ENCODE results near the gene KRT20. TPM values are rescaled to one million over a fixed set of nuclear protein-coding genes. Genes with fewer than 3 reads are reported as not detected.

The KRT20 gene
- total and polyA plus RNA-seq, 2 of the 13 experiments (the other 11 are each of a cell fraction or from before 2014, with no cell fraction given) = 0.13 to 0.20 TPM

- Histone ChIP-seq H3K4me2 (ENCODE audit: low read depth, low read length) (no peak overlapping the region), H3K9ac (ENCODE audit: insufficient read depth, low read depth, low read length) (no peak overlapping the region)
- no TSS peak for BruUV-seq (replicated peaks)
Measured at GRCh38 chr17:40916366-40916765, 31.3 kb upstream of the KRT20 start.

DNA sequence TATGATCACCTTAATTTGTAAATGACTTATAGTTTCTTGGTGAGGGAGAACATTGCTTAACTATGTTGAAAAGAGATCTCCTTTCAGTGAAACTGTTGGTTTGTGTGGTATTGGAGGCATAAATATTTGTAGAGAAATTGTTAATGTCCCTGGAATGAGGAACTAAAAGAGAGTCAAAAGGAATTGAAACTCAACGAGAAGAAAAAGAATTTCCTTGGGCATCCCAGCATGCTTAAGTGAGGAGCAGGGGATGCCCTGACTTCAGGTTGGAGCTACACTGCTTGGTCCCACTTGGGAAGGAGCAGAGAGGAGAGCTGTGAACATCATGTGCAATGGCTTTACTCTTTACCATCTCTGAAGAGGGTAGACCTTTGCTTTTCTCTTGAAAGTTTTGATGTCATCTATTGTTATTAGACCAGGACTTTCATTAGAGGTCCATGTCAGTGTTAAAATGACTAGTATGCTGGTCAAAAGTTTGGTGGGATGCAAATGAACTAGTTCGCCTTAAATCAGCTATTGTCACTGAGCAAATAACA is 30.7 kb upstream of the KRT20 start:
- Histone ChIP-seq H3K4me2 (ENCODE audit: low read depth, low read length) (no peak overlapping the region; the same call in 1 of the 2 replicates), H3K9me3 (ENCODE audit: low read length) (no peaks in the 10 kb centered on the region), H3K27me3 (ENCODE audit: control insufficient read depth in 1 of 2, insufficient read depth in 2 of 2, low read length in 2 of 2) (no peaks in the 10 kb centered on the region), H3K4me1 (ENCODE audit: insufficient read depth, low read length) (peaks cover 22% of the 10 kb centered on the region), H3K36me3 (replicated peaks in 1 of 2; ENCODE audit: control insufficient read depth in 1 of 2, insufficient read depth in 2 of 2, low read length in 2 of 2) (no peaks in the 10 kb centered on the region), H4K20me1 (ENCODE audit: insufficient read depth, low read length) (no peaks in the 10 kb centered on the region), H3K4me3 (replicated peaks in 1 of 3; ENCODE audit: insufficient read depth in 1 of 3, low read depth in 2 of 3, low read length in 3 of 3) (no peak overlapping the region), H2AFZ (ENCODE audit: low read length) (no peak overlapping the region), H3K27ac (ENCODE audit: extremely low read length, insufficient read depth, low read length) (peak overlapping the region; percentile 56), H3K79me2 (ENCODE audit: insufficient read depth, low read length) (no peaks in the 10 kb centered on the region), H3K9ac (ENCODE audit: insufficient read depth, low read depth, low read length) (no peak overlapping the region; the same call in 1 of the 2 replicates)
- in situ Hi-C loops (cut with HindIII; ENCODE audit: extremely low pct_ligation_motif_present, low pct_unique_long_range_greater_than_20kb) = no loop called here
- intact Hi-C loops (cut with micrococcal nuclease; ENCODE audit: unreplicated experiment) = loop anchor here (1.0 kb wide), 1 partner anchor 41 kb away; no protein-coding TSS in a partner anchor
- POLR2A ChIA-PET = interaction anchor here (0.6 to 2.5 kb wide), 6 partner anchors 14 to 143 kb away, joined by 3 to 18 read pairs (median 5); no protein-coding TSS in a partner anchor
- DNase-seq (ENCODE audit: low spot score) (no peak), FAIRE-seq (no peak), ATAC-seq (no peak; the same call in 2 of the 3 replicates)
- 77% methylated on average over 2 of the region's 2 CpGs for WGBS (ENCODE audit: low lambda C conversion rate)
- CTCF ChIA-PET (ENCODE audit: low intra/inter-chr PET ratio, low total read pairs) = no interaction called here
- no TSS peak for BruUV-seq (replicated peaks)
- TF ChIP-seq TEAD3 (CRISPR knock-in tag; optimal IDR thresholded peaks at IDR 0.05; ENCODE audit: borderline replicate concordance) (peak; percentile 37), CHD4 (IDR thresholded peaks at IDR 0.05; ENCODE audit: borderline replicate concordance, low read length) (no peak)

More at GRCh38 chr17:40916366-40916765, 31.3 kb upstream of the KRT20 start:
- H3K4me3 ChIP-seq (replicated peaks in 1 of 3; ENCODE audit: insufficient read depth in 1 of 3, low read depth in 2 of 3, low read length in 3 of 3) = no peak overlapping the region
- H3K79me2 ChIP-seq (ENCODE audit: insufficient read depth, low read length) = no peaks in the 10 kb centered on the region
- no peaks in the 10 kb centered on the region for H3K36me3 ChIP-seq (replicated peaks in 1 of 2; ENCODE audit: control insufficient read depth in 1 of 2, insufficient read depth in 2 of 2, low read length in 2 of 2)
- WGBS (ENCODE audit: low lambda C conversion rate) = 96% methylated on average over 1 of the region's 1 CpG
- TF ChIP-seq TSC22D2 (CRISPR knock-in tag; IDR thresholded peaks at IDR 0.05; ENCODE audit: borderline replicate concordance) (no peak), POLR2AphosphoS2 (IDR thresholded peaks at IDR 0.05; ENCODE audit: low read depth, low read length) (no peak), NRL (CRISPR knock-in tag; IDR thresholded peaks at IDR 0.05; ENCODE audit: borderline replicate concordance) (no peak), HOXA9 (CRISPR knock-in tag; IDR thresholded peaks at IDR 0.05; ENCODE audit: borderline replicate concordance) (no peak), PCBP1 (IDR thresholded peaks at IDR 0.05; ENCODE audit: borderline replicate concordance, low read depth, low read length) (no peak)
- H3K27me3 ChIP-seq (ENCODE audit: control insufficient read depth in 1 of 2, insufficient read depth in 2 of 2, low read length in 2 of 2) = no peaks in the 10 kb centered on the region
- FAIRE-seq (no peak), DNase-seq (ENCODE audit: low spot score) (no peak), ATAC-seq (no peak)
- H3K9me3 ChIP-seq (ENCODE audit: low read length) = no peaks in the 10 kb centered on the region
- in situ Hi-C loops (cut with HindIII; ENCODE audit: extremely low pct_ligation_motif_present, low pct_unique_long_range_greater_than_20kb) = no loop called here
- no peaks in the 10 kb centered on the region for H4K20me1 ChIP-seq (ENCODE audit: insufficient read depth, low read length)
- intact Hi-C loops (cut with micrococcal nuclease; ENCODE audit: unreplicated experiment) = no loop called here
- peaks cover 22% of the 10 kb centered on the region for H3K4me1 ChIP-seq (ENCODE audit: insufficient read depth, low read length)
- ChIA-PET CTCF (ENCODE audit: low intra/inter-chr PET ratio, low total read pairs) (no interaction called here), POLR2A (interaction anchor here (0.9 to 2.5 kb wide), 5 partner anchors 15 to 143 kb away, joined by 3 to 18 read pairs (median 6); no protein-coding TSS in a partner anchor)
- H3K27ac ChIP-seq (ENCODE audit: extremely low read length, insufficient read depth, low read length) = no peak overlapping the region
- H2AFZ ChIP-seq (ENCODE audit: low read length) = no peak overlapping the region

Measured in HepG2 (cell line).